Cardiac atrium fibroblast (primary cell): Measurements from ENCODE around the gene OLFM2. TPM values are rescaled to one million over a fixed set of nuclear protein-coding genes. Genes with fewer than 3 reads are reported as not detected.

Experiments
- total RNA-seq: library from RNA; depleted of rRNA; stranded (reverse); fragments of >200 nt; gene quantifications from 2 replicates; pipeline ENCODE4 v1.2.3, GENCODE V29; 2015

The OLFM2 gene
- total RNA-seq = 12.0 and 53.4 TPM in 2 replicates

DNA sequence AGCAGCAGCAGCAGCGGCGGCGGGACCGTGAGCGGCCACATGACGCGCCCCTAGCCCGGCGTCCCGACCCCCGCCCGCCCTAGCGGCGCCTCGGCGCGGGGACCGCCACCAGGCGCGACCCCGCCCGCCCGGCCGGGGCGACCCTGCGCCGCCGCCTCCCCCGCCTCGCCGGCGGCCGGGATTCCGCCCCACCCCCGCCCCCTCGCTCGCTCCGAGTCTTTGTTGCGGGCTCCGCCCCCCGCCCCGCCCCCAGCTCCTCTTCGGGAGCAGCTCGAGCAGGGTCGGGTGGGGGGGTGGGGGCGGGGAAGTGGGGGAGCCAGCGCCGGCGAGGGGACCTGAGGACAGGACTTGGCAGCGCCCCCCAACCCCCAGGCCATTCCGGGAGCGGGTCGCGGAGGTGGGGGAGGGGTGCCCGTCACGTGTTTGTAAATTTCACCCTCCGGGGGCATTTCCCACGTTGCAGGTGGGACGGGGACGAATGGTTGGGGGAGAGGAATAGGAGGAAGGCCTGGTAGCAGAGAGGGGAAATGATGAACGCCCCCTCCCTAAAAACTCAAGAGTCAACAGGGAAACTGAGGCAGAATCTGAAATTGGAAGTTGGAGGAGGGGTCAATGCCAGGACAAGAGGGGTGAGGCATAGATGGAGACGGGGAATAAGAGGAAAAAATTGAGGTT, at the start of gene OLFM2:
TSS of gene OLFM2 (minus strand) at position 190 of the 675 bp plus-strand sequence. CDS start at position 41, 149 bp downstream.

DNA sequence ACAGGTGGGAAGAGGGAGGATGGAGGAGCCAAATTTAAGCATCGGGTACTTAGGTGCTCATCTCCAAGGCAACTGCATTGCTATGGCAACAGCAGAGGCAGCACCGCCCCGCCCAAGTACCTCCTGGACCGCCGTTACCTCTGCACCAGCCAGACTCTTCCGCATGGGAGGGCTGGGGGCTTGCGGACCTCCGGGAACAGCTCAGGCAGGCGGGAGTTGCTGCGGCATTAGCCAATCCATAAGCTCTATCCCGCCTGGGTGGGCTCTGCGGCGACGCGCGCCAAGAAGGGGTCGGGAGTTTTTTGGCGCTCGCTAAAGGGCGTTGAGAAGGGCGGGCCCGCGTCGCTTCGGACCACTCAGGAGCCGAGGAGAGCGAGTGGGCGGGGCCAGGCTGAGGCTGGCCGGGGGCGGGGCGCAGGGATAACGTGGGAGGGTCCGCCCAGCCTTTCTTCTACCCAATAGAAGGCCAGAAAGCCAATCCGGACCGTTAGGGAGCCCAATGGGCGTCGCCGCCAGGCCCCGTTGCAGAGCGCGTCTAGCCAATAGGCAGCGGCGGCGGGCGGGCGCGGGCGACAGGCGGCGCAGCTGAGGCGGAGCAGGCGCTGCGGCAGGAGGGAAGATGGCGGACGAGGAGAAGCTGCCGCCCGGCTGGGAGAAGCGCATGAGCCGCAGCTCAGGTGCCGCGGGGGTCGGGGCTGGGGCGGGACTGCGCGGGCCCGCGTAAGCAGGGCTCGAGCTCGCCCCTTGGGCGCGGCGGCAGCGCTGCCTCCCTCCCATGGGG, 101.4 kb downstream of the OLFM2 start, which contains the start of gene PIN1:
TSS of gene PIN1 (plus strand) at position 593 of the 781 bp plus-strand sequence. CDS start at position 620, 27 bp downstream.

DNA sequence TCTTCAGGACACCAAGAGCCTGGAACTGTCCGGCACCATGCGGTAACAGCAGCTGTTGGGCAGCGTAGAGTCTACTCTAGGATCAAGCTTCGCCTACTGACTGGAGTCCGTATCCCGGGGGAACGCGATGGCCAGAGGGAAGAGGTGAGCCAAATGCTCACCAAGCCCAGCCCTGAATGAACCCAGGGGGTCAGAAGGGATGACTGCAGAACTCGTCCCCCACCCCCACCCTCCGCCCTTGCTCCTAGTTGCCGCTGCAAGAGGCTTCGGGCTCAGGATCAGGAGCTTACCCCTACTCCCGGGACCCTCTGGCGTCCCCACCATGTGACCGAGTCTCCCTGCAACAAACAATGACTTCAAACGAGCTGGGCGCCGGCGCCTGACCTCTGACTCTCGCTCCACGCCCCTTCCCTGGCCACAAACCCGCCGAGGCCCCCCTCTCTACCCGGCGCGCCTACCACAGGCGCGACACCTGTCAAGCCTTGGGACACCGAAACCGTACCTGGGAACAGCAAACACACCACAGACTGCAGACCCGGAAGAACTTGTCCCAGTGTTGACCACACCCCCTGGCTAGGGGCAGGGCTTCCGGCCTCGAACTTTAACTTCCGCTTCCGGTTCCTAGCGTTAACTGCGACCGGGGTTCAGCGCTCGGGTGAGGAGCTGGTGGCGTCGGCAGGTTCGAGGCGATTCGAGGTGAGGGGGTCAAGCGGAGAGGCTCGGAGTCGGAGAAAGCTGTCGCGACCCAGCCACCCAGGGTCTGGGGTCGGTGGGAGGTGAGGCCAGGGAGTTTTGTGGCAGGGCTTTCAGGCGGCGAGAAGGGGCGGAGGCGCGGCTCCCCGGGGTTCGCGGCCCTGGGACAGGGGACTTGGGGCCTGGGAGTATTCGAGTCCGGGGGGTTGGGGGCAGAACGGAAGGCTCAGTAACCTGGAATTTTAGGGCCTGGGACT, 108.8 kb downstream of the OLFM2 start, which contains the start of gene UBL5:
TSS of gene UBL5 (plus strand) at position 630 of the 950 bp plus-strand sequence. CDS start 420 bp downstream, outside the sequence.

DNA sequence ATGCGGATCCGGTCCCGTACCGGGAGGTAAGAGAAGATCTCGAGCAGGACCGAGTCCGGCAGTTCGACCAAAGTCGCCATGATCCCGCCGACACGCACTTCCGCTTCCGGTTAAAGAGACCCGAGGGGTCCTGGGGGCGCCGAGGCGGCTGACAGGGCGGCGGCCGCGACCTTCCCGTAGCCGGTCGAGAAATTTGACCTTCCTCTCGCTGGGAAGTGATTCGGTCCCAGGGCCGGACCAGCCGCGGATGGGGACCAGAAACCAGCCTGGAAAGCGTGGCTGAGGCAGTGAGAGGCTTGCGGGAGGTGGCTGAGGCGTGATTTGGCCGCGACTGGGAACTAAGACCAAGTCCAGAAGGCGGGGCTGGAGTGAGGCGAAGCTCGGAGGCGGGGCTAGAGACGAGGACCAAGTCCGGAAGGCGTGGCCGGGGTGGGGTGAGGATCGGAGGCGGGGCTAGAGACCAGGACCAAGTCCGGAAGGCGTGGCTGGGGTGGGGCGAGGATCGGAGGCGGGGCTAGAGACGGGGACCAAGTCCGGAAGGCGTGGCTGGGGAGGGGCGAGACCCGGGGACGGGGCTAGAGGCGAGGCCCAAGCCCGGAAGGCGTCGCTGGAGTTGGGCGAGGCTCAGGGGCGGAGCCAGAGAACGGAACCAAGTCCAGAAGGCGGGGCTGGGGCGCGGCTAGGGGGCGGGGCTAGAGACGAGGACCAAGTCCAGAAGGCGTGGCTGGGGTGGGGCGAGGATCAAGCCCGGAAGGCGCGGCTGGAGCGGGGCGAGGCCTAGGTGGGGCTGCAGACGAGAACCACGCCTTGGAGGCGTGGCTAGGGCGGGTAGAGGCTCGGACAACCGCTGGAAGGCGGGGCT, 117.3 kb downstream of the OLFM2 start, which contains the start of gene FBXL12:
TSS of gene FBXL12 (minus strand) at position 346 of the 862 bp plus-strand sequence. CDS start at position 80, 266 bp downstream.

Other genes with a start within 250 kb of the OLFM2 start
- 2.3 and 8.3 TPM in 2 replicates for gene ZNF846, start 167.8 kb downstream of the OLFM2 start, total RNA-seq
- 31.8 and 33.0 TPM in 2 replicates for gene FBXL12, start 117.4 kb downstream of the OLFM2 start, total RNA-seq
- gene UBL5, start 108.6 kb downstream of the OLFM2 start, total RNA-seq = 563 and 930 TPM in 2 replicates
- gene PIN1, start 101.2 kb downstream of the OLFM2 start, total RNA-seq = 88.3 and 124 TPM in 2 replicates
- 70.0 and 81.8 TPM in 2 replicates for gene COL5A3, start 74.0 kb upstream of the OLFM2 start, total RNA-seq
- gene RDH8, start 77.0 kb upstream of the OLFM2 start, total RNA-seq = not detected in 2 replicates
- gene SHFL, start 149.8 kb upstream of the OLFM2 start, total RNA-seq = 25.6 and 27.6 TPM in 2 replicates
- gene ANGPTL6, start 166.2 kb upstream of the OLFM2 start, total RNA-seq = 0.32 and 0.54 TPM in 2 replicates
- 37.5 and 44.7 TPM in 2 replicates for gene PPAN, start 169.8 kb upstream of the OLFM2 start, total RNA-seq
- 2.6 and 3.2 TPM in 2 replicates for gene P2RY11, start 175.2 kb upstream of the OLFM2 start, total RNA-seq
- gene EIF3G, start 183.4 kb upstream of the OLFM2 start, total RNA-seq = 244 and 249 TPM in 2 replicates